GM12891 (cell line): ENCODE results near the gene UPF1.

Experiments
- POLR2A ChIP-seq: IDR thresholded peaks from 2 replicates; pipeline ENCODE4 v1.6.1; 2011; ENCODE audit warnings: low read depth, low read length, control low read depth
- POLR2AphosphoS5 ChIP-seq: IDR thresholded peaks from 2 replicates; pipeline ENCODE4 v1.6.1; 2011; ENCODE audit warnings: low read depth, low read length, control low read depth

- no peak for TF ChIP-seq POLR2A
- no peak for TF ChIP-seq POLR2AphosphoS5
Observed at GRCh38 chr19:18840288-18841267, 8.8 kb downstream of the UPF1 start.
